COR-L47 (cell line): ENCODE measurements around the gene OR7G2.
"Not testable (repeated sequence)": the region's sequence is repeated elsewhere in the genome, so short reads cannot be mapped to it uniquely, and the experiment has no call there.

Source experiments
- DNase-seq: peaks from one replicate; lab custom pipeline; 2025; lab: John Stamatoyannopoulos, UW

The OR7G2 gene

GRCh38 chr19:9073806-9074205 lies 33.5 kb downstream of the OR7G2 start:
- no peak for DNase-seq

- not testable (repeated sequence) for DNase-seq
Observed at GRCh38 chr19:9071720-9072119, 35.6 kb downstream of the OR7G2 start.

GRCh38 chr19:9070066-9070465 lies 37.2 kb downstream of the OR7G2 start:
- no peak for DNase-seq

- DNase-seq: no peak
Observed at GRCh38 chr19:9065457-9066014, 41.7 kb downstream of the OR7G2 start.

GRCh38 chr19:9061879-9062278 lies 45.4 kb downstream of the OR7G2 start:
- no peak for DNase-seq

GRCh38 chr19:9060564-9061340 lies 46.5 kb downstream of the OR7G2 start:
- no peak for DNase-seq

GRCh38 chr19:9058905-9059667 lies 48.2 kb downstream of the OR7G2 start:
- no peak for DNase-seq

GRCh38 chr19:9057505-9058258 lies 49.6 kb downstream of the OR7G2 start:
- DNase-seq: no peak

- not testable (repeated sequence) for DNase-seq
Observed at GRCh38 chr19:9056131-9056530, 51.1 kb downstream of the OR7G2 start.

GRCh38 chr19:9054765-9055164 lies 52.5 kb downstream of the OR7G2 start:
- no peak for DNase-seq

GRCh38 chr19:9054207-9054606 lies 53.1 kb downstream of the OR7G2 start:
- DNase-seq: no peak

GRCh38 chr19:9053674-9054073 lies 53.6 kb downstream of the OR7G2 start:
- DNase-seq: not testable (repeated sequence)

- DNase-seq: no peak
Observed at GRCh38 chr19:9052894-9053293, 54.4 kb downstream of the OR7G2 start.
